Spleen (tissue), 11 donors: ENCODE measurements around the gene SMIM26. TPM values are rescaled to one million over a fixed set of nuclear protein-coding genes. Genes with fewer than 3 reads are reported as not detected.

Experiments
- DNase-seq: peaks from one replicate; pipeline ENCODE4 v3.0.0-alpha.2; 2020
- H3K27ac ChIP-seq, 8 donors: fragments of 200-600 bp; sonication (generic) in 7 of 8; 1 replicate in 4 of 8; 2 replicates in 4 of 8; pipeline versions ENCODE4 v1.5.0 to v1.8.0; 2016 to 2021; ENCODE audit warnings: inconsistent platforms in 4 of 8, mild to moderate bottlenecking in 4 of 8, moderate library complexity in 1 of 8
- H3K27me3 ChIP-seq, 7 donors: fragments of 200-600 bp; sonication (generic) in 6 of 7; replicated peaks in 1 of 7; 1 replicate in 4 of 7; 2 replicates in 3 of 7; pipeline versions ENCODE4 v1.5.0 to v1.8.0; 2016 to 2021; ENCODE audit warnings: inconsistent platforms in 3 of 7, mild to moderate bottlenecking in 1 of 7
- H3K36me3 ChIP-seq, 6 donors: fragments of 200-600 bp; sonication (generic) in 5 of 6; 1 replicate in 4 of 6; 2 replicates in 2 of 6; pipeline versions ENCODE4 v1.5.0 to v1.8.0; 2016 to 2021; ENCODE audit warnings: inconsistent platforms in 2 of 6
- H3K4me1 ChIP-seq, 6 donors: fragments of 200-600 bp; sonication (generic) in 5 of 6; 1 replicate in 3 of 6; 2 replicates in 3 of 6; pipeline versions ENCODE4 v1.5.0 to v1.8.0; 2016 to 2021; ENCODE audit warnings: inconsistent platforms in 3 of 6
- H3K4me3 ChIP-seq, 8 donors: fragments of 200-600 bp; sonication (generic) in 7 of 8; 1 replicate in 4 of 8; 2 replicates in 4 of 8; pipeline versions ENCODE4 v1.5.0 to v1.8.0; 2016 to 2021; ENCODE audit warnings: inconsistent platforms in 4 of 8, mild to moderate bottlenecking in 4 of 8, moderate library complexity in 2 of 8
- H3K9me3 ChIP-seq, 8 donors: fragments of 200-600 bp; sonication (generic) in 7 of 8; 1 replicate in 4 of 8; 2 replicates in 4 of 8; pipeline versions ENCODE4 v1.5.0 to v1.8.0; 2016 to 2021; ENCODE audit warnings: inconsistent platforms in 4 of 8
- CTCF ChIP-seq, 11 experiments: fragments of 200-600 bp in 7 of 11; fragments of 450-650 bp in 4 of 11; sonication (generic) in 4 of 11; IDR thresholded peaks in 8 of 11; conservative IDR thresholded peaks in 3 of 11; 1 replicate in 7 of 11; 2 replicates in 4 of 11; pipeline versions ENCODE4 v1.4.0 to v1.8.0; 2016 to 2021; ENCODE audit warnings: antibody characterized with exemption in 11 of 11, inconsistent platforms in 4 of 11, mild to moderate bottlenecking in 1 of 11
- POLR2A ChIP-seq, 3 donors: fragments of 450-650 bp; IDR thresholded peaks; one replicate each; pipeline ENCODE4 v1.5.1; 2017; ENCODE audit warnings: antibody characterized with exemption in 3 of 3, mild to moderate bottlenecking in 1 of 3
- POLR2AphosphoS5 ChIP-seq, 3 donors: sonication (generic); formaldehyde crosslinking; IDR thresholded peaks; one replicate each; pipeline ENCODE4 v1.5.1; 2017; ENCODE audit warnings: antibody characterized with exemption in 3 of 3
- WGBS, 5 donors: extraction: QIAGEN DNeasy Blood & Tissue Kit in 3 of 5; methylation state at CpG; one replicate each; pipeline versions ENCODE4 v1.1.5 to v1.1.7; 2013 to 2018; 5-methylcytosine and 5-hydroxymethylcytosine counted together
- intact Hi-C: fragments of 100-400 bp; cut with DNase I; formaldehyde crosslinking; loops from one replicate; pipeline ENCODE4 v1.15.0; 2023; ENCODE audit warnings: low total_unique reads
- polyA plus RNA-seq, 3 donors: library from polyadenylated mRNA; stranded (reverse); fragments of 200-250 nt; gene quantifications; one replicate each; pipeline ENCODE4 v1.2.1, GENCODE V29; 2013
- total RNA-seq, 7 donors: library from RNA; depleted of rRNA in 3 of 7; stranded (reverse); fragments of >200 nt in 3 of 7; fragmentation: NEBNext Ultra II Directional in 4 of 7; extraction: Animal tissue kit (Norgen Biotek cat#: 25700) in 4 of 7; gene quantifications; one replicate each; pipeline versions ENCODE4 v1.1.0 to v1.2.1, GENCODE V29; 2016 to 2021
- donor health status: healthy with polysubstance abuse.
- donor health status: DM: no; HTN: no; CAD: no; lungs with moderate emphysema.
- donor health status: DM: no; HTN: no; CAD: no.
- donor health status: Bipolar disorder and iron deficiency.
- donor health status: healthy.
- donor health status: DM: no; HTN: no; CAD: no.
- donor health status: DM: yes; HTN: yes; CAD: no.

The SMIM26 gene
- total and polyA plus RNA-seq, 10 donors = 36.5 to 127 (median 97.1) TPM

- no peak for DNase-seq
- WGBS, 5 donors = 57 to 74% (median 69%) methylated on average over 1 of the region's 1 CpG
These were observed 33.7 kb upstream of the SMIM26 start for GRCh38 chr20:18533491-18533890.

GRCh38 chr20:18533978-18534644, 33.1 kb upstream of the SMIM26 start:
- Histone ChIP-seq H3K27ac (no peak overlapping the region), H3K36me3 (peaks cover 2 to 100% (median 79%) of the 10 kb centered on the region in 6 donors), H3K4me1 (no peaks in the 10 kb centered on the region), H3K4me3 (no peak overlapping the region), H3K9me3 (no peaks in the 10 kb centered on the region), H3K27me3 (no peaks in the 10 kb centered on the region)
- no peak for DNase-seq
- intact Hi-C loops = no loop called here
- TF ChIP-seq POLR2A (IDR thresholded peaks at IDR 0.05) (no peak), POLR2AphosphoS5 (IDR thresholded peaks at IDR 0.05) (no peak), CTCF (IDR thresholded peaks at IDR 0.05 in 8 of 11, conservative IDR thresholded peaks at IDR 0.05 in 3 of 11) (no peak)
- 84 to 93% (median 87%) methylated on average over 6 of the region's 6 CpGs for WGBS, 5 donors

More at GRCh38 chr20:18533491-18533890, 33.7 kb upstream of the SMIM26 start:
- Histone ChIP-seq H3K4me1 (no peaks in the 10 kb centered on the region), H3K4me3 (no peak overlapping the region), H3K27me3 (no peaks in the 10 kb centered on the region), H3K36me3 (peaks cover 2 to 100% (median 84%) of the 10 kb centered on the region in 6 donors), H3K27ac (no peak overlapping the region), H3K9me3 (no peaks in the 10 kb centered on the region)
- TF ChIP-seq CTCF (IDR thresholded peaks at IDR 0.05 in 8 of 11, conservative IDR thresholded peaks at IDR 0.05 in 3 of 11) (no peak), POLR2A (IDR thresholded peaks at IDR 0.05) (no peak), POLR2AphosphoS5 (IDR thresholded peaks at IDR 0.05) (no peak)
- intact Hi-C loops = no loop called here

- no peaks in the 10 kb centered on the region for H3K9me3 ChIP-seq
- H3K27ac ChIP-seq = no peak overlapping the region
- intact Hi-C loops = no loop called here
- TF ChIP-seq POLR2AphosphoS5 (IDR thresholded peaks at IDR 0.05) (no peak), CTCF (IDR thresholded peaks at IDR 0.05 in 8 of 11, conservative IDR thresholded peaks at IDR 0.05 in 3 of 11) (no peak), POLR2A (IDR thresholded peaks at IDR 0.05) (no peak)
- WGBS, 5 donors = 90 to 100% (median 100%) methylated on average over 2 of the region's 2 CpGs
- no peaks in the 10 kb centered on the region for H3K27me3 ChIP-seq
- no peak for DNase-seq
- no peaks in the 10 kb centered on the region for H3K4me1 ChIP-seq
- peaks cover 2 to 100% (median 73%) of the 10 kb centered on the region in 6 donors for H3K36me3 ChIP-seq
- no peak overlapping the region for H3K4me3 ChIP-seq
These were observed 29.6 kb upstream of the SMIM26 start for GRCh38 chr20:18537651-18538050.

GRCh38 chr20:18541741-18542140, 25.5 kb upstream of the SMIM26 start:
- H3K36me3 ChIP-seq = peaks cover 0 to 100% (median 75%) of the 10 kb centered on the region in 6 donors

More at GRCh38 chr20:18541741-18542140, 25.5 kb upstream of the SMIM26 start:
- H3K9me3 ChIP-seq = no peaks in the 10 kb centered on the region
- no peak overlapping the region for H3K4me3 ChIP-seq
- DNase-seq = no peak
- 93 to 97% (median 95%) methylated on average over 5 of the region's 5 CpGs for whole genome bisulfite sequencing, 5 donors
- no peaks in the 10 kb centered on the region for H3K27me3 ChIP-seq
- TF ChIP-seq CTCF (IDR thresholded peaks at IDR 0.05 in 8 of 11, conservative IDR thresholded peaks at IDR 0.05 in 3 of 11) = no peak
- no peak for TF ChIP-seq POLR2AphosphoS5 (IDR thresholded peaks at IDR 0.05)
- no peak for TF ChIP-seq POLR2A (IDR thresholded peaks at IDR 0.05)
- H3K27ac ChIP-seq = no peak overlapping the region
- intact Hi-C loops = no loop called here
- no peaks in the 10 kb centered on the region for H3K4me1 ChIP-seq
